Measurements from ENCODE around the gene SMAD1.
"Not testable (repeated sequence)": the region's sequence is repeated elsewhere in the genome, so short reads cannot be mapped to it uniquely, and the experiment has no call there.

SMAD1 gene

DNA sequence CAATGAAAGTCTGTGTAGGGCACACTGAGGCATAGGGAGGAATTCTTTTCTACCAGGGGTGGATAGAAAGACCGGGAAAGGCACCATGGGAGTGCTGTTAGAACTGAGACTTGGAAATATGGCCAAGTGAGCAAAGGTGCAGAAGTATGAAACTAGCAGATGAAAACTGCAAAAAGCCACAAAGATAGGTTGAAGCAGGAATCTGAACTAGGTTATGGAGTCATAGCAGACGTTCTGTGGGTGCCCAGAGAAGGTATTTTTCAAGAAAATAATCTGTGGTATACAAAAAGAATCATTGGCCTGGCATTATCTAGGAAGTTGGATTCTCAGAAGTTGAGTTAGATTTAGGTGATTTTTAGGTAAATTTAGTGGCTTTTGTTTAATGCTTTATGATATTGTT lies 48.5 kb downstream of the SMAD1 start:
- no peak for DNase-seq

DNA sequence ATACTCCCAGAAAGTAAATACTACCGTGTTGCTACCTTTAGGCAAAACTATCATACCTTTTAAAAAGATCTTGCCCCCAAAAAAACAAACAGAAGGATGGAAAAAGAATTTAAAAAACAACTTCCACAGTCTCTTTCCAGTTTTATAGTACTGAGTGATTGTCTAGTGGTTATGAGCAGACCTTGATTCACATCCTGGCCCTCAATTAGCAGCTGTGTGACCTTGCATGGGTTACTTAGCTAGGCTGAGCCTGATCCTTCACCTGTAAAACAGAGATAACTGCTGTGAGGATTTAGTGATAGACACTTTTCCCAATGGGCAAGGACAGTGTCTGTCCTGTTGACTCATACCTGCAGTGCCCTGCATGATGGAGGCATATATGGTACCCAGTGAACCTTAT lies 49.0 kb downstream of the SMAD1 start:
- DNase-seq, result no peak

DNA sequence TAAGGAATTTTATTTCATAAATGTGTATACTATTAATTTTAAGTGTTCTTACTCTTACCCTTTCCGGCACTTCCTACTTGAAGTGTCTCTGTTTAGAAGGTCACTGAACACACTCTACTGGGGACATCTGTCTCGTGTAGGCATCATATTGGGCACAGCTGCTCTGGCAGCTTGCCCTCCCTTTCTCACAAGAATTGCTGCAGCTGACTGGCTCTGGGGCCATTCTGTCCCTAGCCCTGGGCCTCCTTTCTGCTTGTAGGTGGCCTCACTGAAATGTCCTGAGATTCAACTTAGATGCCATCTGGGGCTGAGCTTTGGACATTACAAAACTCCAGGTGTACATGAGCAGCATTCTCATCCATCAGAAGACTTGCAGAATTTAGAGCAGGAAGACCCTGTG lies 49.6 kb downstream of the SMAD1 start:
- DNase-seq, result no peak

DNA sequence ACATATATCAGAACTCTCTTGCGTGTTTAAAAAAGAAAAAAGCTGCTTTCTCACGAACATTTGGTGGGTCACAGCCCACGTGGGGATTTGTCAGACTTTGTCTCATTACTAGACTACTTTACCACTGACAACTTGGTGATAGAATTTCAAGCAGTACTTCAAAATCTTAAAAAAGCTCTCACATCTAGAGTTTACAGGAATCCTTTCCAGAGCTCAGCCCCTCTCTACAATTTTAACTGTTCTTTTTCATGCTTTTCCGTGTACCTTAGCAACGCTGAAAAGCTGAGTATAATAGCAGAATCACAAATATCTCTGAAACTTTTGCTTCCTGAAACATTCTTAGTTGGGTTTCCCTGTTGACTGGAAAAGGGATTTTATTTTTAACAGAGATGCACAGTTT lies 50.2 kb downstream of the SMAD1 start:
- no peak for DNase-seq

DNA sequence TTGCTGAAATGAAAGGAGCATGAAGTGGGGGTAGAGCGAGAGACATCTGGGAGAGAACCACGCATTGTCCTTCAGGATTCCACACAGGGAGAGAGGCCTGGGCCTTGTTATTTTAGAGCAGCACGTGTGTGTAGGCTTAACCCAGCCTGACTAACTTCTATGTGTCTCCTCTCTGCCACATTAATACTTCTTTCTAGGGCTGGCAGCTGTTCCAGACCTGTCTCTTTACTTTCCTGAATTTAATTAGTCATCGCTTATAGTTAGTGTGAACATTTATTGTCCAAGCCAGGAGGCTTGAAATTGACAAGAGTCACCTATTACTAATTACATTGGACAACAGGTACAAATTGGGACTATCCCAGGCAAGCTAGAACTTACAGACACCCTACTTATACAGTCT lies 51.3 kb downstream of the SMAD1 start:
- no peak for DNase-seq

DNA sequence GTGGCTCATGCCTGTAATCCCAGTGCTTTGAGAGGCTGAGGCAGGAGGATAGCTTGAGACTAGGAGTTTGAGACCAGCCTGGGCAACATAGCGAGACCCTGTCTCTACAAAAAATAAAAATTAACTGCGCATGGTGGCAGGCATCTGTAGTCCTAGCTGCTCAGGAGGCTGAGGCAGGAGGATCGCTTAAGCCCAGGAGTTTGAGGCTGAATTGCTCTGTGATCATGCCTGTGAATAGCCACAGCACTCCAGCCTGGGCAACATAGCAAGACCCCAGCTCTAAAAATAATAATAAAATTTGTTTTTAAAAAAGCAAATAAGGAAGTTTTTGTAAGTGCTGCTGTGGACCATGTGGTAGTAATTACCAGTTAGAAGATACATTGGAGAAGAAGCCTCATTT lies 51.8 kb downstream of the SMAD1 start:
- not testable (repeated sequence) for DNase-seq

DNA sequence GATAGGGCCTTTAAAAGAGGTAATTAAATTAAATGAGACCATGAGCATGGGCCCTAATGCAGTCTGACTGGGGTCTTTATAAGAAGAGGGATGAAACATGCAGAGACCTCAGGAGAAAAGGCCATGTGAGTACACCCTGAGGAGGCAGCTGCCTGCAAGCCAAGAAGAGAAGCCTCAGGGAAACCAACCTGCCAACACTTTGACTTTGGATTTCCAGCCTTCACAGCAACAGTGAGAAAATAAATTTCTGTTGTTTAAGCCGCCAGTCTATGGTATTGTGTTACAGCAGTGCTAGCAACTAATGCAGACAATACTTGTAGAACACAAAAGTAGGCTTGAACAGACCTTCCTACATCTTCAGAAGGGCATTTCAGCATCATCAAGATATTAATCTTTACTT lies 52.3 kb downstream of the SMAD1 start:
- no peak for DNase-seq

DNA sequence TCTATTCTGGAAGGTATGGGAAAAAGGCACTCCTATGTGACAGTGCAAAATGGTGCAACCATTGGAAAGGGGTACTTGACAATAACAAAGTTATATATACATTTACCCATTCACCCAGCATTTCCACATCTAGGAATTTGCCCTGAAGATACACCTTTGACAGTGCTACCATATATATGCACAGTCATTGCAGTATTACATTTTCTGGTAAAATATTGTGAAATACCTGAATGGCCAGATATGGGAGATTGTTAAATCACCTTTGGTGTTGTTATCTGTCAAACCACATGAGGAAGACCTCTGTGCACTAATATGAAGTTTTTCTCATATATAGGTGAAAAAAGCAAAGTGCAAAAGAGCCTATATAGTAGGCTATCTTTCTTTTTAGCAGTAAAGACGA lies 53.5 kb downstream of the SMAD1 start:
- no peak for DNase-seq

DNA sequence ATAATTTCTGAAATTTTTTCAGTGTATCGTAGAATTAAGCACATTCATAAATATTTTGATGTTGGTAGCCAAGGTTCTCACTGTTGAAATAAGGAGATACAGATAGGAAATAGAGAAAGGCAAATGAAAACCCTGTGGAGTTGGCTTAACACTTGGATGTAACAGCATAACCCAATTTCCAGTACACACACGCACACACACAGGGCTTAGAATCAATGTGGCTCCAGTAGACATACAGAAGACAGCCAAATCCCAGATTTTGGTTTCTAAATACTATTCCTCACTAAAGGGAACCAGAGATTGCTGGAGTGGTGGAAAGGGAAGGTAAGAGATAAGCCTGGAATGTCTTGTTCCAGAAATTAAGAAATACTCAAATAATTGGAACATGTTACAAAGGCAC lies 54.4 kb downstream of the SMAD1 start:
- no peak for DNase-seq

DNA sequence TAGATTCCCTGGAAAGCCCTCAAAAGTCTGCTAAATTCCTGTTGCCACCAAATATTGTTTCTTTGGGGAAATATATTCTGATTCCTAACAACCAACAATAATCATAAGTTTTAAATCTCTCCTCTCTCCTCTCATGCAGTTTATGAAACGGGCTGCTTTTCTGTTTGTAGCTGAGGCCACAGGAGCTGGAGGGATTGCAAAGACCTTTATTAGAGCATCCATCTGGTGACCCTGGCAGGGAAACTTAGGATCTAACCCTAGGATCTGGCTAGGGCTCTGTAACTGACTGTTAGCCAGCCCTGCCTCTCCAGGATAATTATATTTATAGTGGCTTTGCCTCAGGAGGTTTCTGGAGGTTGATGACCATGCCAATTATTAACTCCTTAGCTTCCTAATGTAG lies 56.9 kb downstream of the SMAD1 start:
- no peak for DNase-seq

DNA sequence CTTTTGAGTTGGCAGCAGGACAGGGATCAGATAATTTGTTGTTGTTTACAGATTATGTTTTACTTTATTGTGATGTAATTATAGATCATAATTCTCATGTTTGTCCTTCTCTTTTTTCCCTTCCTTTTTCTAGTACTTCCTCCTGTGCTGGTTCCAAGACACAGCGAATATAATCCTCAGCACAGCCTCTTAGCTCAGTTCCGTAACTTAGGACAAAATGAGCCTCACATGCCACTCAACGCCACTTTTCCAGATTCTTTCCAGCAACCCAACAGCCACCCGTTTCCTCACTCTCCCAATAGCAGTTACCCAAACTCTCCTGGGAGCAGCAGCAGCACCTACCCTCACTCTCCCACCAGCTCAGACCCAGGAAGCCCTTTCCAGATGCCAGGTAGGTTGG lies 58.0 kb downstream of the SMAD1 start:
- DNase-seq, result no peak

DNA sequence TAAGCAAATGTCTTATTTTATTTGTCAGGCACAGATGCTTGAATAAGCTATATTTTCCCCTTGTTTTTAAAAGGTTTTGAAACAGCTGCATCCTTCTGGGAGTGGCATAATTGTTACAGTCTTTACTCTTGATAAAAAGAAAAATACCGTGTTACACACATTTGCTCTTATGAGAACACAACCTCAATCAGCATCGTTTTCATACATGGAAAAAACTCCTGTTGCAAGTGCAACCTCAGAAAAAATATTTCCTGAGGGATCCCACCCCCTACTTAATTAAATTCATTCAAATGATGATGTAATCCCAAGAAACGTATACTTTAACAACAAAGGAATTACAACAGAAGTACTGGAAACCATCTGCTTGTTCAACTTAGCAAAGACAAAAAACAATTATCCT lies 58.6 kb downstream of the SMAD1 start:
- DNase-seq, result no peak

DNA sequence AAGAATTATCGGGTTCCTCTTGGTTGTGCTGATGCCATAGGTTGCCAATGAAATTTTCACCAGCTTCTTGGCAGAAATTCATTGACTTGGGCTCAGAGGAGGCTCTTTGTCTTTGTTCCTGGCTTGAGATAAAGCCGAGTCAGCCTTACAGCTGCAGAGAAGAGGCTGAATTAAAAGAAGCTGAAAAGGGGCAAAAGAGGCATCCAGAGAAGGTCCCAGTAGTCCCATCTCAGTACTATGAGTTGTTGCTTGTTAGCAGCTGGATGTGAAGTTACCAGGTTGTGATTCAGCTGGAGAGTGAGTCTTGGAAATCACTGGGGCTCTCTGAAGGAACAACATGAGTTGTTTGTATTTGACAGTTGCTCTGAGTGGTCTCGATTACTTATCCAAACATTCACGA lies 59.7 kb downstream of the SMAD1 start:
- DNase-seq, result no peak

DNA sequence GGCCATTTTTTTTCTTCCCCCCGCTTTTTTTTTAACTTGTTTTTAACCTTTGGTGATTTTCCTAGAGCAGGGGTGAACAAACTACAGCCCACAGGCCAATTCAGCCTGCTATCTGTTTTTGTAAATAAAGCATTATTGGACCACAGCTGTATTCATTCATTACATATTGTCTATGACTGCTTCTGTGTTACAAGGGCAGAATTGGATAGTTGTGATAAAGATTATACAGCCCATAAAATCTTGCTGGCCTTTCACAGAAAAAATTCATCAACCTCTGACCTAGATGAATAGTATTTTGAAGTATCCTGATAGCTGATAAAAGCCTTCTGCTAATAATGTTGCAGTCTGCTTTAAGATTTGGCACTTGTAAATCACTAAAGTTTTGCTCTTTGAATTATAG lies 63.4 kb downstream of the SMAD1 start:
- DNase-seq, result no peak

DNA sequence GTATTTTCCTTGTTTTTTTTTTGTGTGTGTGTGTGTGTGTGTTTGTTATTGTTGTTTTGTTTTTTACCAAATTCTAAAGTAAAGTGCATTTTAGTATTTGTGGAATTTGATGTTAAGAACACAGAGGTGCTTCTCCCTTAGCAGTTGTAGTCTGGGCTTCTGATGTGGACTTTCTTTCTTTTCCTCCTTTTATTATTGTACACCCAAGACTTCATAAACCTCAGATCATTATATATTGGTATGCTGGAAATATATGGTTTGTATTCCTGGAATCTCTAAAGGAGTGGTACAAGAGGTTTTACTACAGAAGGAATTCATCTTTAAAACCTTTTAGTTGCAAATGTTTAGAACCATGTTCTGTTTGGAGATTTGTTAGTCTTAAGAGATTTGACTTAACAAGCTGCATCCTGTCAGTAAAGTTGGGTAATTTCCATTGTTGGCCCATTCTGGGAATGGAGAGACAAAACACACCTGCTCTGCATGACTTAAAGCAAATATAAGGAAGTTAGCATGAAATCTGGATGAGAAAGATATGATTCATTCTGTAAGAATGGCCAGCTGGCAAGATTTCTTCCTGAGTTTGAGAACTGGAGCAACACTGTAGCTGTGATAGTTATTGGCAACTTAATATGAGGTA lies 64.0 kb downstream of the SMAD1 start:
- DNase-seq, result no peak

DNA sequence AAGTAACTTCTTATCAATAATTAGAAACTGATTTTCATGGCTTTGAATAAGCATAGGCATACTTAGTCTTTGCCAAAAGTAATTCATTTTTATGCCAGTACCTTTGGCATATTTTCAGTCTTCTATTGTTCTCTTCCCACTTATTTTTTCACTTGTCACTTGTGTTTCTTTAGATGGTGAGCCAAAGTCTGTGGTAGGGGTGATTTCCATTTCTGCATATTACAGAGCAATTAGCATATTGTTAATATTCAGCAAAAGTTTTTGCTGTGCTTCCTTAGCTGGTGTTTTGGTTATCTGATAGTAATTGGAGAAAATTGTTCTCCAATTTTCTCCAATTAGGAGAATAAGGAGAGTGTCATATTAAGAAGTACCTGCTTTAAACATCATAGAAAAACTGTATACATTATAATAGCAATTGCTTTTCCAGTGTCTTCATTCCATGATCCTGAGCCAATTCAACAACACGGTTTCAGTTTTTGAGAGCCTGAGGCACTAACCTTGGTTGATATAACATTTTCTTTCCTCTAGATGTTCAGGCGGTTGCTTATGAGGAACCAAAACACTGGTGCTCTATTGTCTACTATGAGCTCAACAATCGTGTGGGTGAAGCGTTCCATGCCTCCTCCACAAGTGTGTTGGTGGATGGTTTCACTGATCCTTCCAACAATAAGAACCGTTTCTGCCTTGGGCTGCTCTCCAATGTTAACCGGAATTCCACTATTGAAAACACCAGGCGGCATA lies 64.7 kb downstream of the SMAD1 start:
- DNase-seq, result no peak

DNA sequence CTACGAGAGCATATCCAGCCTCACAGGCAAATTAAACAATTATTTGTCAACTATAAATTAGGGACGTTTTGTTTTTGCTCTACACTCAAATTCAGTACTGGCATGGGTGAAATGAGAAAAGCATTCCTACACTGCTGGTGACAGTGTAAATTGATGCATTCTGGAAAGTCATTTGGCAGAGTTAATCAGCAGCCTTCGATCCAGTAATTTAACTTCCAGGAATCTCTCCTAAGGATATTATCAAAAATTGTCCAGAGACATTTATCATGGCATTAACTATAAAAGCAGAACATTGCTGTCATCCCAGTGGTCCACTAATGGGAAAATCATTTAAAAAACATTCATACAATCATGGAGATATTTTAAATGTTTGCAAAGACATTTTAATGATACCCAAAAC lies 70.0 kb downstream of the SMAD1 start:
- no peak for DNase-seq

DNA sequence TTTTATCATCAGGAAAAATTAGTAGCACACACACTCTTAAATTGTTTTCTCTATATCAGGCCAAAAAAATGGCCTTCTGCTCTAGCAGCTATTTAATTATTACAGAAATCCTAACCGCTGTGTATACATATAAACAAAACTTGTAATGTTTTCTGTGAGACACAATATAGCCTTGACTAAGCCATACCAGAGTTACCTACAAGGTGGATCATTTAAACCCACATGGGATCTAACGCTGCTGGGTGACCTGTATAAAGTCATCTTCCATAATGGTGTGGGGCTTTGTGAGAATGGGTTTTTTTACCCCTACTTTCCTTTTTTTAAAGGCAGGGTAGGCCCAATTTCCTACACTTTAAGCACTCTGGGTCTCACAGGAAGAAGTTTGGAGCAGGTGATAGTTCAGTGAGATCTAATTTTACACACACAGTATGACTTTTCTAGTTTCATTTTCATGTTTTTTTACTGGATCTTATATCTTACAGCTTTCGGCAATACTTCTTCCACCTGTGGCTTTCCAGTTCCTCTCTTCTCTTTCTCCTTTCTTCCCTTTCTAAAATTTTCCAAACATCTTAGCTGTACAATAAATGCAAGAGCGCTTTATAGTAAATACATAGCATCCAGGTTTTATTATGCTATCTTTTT lies 70.6 kb downstream of the SMAD1 start:
- DNase-seq, result no peak

DNA sequence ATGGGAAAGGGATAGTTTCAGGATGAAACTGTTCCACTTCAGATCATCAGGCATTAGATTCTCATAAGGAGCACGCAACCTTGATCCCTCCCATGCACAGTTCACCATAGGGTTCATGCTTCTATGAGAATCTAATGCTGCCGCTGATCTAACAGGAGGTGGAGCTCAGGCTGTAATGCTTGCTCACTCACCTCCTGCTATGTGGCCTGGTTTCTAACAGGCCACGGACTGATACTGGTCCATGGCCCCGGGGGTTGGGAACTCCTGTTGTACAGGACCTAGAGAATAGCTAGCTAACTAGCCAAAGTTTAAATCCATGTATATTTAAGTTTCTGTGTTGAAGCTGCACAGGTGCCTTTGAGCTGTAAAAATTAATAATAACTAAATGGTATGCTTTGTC lies 71.7 kb downstream of the SMAD1 start:
- no peak for DNase-seq

DNA sequence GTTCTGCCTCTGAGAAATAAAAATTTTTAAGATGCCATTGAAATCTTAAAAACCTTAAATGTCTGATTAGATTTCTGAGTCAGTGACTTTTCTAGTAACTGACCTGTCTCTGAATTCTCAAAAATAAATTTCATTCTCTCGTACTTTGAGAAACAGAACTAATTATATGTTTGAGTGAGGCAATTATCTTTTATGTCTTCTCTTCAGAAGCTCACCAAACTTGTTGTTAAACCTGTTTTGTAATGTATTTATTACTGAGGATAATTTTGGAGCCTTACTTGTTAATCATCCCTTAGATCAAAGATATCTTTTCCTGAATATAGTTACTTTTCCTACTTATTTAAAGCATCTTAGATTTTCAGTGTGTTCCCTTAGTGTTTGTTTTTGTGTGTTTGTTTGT lies 73.0 kb downstream of the SMAD1 start:
- DNase-seq, result no peak

DNA sequence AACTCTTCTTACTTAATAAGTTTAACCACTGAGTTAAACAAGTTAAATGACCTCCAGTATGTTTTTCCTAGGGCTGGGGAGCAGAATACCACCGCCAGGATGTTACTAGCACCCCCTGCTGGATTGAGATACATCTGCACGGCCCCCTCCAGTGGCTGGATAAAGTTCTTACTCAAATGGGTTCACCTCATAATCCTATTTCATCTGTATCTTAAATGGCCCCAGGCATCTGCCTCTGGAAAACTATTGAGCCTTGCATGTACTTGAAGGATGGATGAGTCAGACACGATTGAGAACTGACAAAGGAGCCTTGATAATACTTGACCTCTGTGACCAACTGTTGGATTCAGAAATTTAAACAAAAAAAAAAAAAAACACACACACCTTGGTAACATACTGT lies 76.1 kb downstream of the SMAD1 start:
- no peak for DNase-seq

DNA sequence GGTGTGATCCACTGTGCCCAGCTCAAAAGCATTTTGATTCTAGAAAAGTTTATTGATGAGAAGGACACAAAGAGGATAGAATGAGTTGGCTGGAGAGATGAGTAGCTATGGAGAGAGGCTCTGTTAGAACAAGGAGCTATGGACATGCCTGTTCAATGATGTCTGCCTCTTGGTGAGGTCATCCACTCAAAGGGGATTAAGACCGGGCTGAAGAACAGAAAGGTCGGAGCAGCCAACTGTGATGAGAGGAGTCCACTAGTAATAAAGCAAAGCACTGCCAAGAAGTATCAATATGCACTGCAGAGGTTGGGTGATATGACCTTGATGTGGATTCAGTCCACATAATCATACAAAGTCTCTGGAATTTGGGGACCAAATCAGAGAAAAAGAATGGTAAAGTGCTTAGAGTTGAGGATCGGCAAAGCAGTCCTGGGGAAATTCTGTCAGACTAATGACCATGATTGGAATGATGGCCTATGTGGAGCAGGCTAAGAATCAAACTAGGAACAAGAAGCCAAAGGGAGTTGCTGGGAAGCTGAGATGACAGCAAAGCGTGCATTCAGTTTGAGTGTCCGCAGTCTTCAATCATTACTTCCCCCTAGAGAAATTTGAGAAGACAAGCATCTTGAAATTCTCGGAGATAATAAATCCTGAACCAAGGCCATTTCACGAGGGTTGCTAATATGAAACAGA lies 81.8 kb downstream of the SMAD1 start:
- DNase-seq, result no peak

DNA sequence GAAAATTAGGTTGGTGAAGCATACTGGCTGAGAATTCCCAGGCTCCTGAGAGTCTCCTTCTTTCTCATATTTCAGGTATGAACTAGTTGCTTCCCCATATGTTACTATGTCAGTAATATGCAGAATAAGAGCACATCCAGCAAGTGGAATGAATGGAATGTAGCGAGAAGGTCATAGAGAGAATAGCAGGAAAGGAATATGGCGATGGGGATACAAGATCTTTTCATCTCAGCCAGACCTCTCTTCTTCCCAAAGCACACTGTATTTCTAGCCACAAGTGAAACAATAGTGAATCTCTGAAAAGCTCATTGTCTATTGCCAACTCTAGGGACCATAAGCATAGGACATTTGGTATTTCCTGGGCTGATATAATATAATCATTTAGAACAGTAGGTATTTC lies 82.9 kb downstream of the SMAD1 start:
- no peak for DNase-seq

DNA sequence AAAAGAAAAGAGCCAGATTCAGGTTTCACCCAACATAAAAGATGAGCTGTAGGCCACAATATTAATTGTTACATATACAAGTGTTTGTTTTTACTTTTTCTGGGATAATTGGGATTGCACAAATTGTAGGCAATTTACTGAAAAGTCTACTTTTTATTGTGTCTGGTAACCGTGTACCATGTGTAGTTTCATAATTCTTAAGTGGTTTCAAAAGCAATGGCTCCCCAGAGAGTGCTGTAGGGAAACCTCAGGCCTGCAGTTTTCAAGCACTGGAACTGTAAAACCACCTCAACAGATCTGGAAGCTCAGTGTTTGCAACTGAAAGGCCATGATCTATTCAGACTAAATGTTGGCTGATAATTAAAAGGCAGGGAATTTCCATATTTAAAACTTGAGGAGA lies 83.7 kb downstream of the SMAD1 start:
- DNase-seq, result no peak
